Measurements from ENCODE around the gene GBX2.

- TF ChIP-seq, protein P1, sequence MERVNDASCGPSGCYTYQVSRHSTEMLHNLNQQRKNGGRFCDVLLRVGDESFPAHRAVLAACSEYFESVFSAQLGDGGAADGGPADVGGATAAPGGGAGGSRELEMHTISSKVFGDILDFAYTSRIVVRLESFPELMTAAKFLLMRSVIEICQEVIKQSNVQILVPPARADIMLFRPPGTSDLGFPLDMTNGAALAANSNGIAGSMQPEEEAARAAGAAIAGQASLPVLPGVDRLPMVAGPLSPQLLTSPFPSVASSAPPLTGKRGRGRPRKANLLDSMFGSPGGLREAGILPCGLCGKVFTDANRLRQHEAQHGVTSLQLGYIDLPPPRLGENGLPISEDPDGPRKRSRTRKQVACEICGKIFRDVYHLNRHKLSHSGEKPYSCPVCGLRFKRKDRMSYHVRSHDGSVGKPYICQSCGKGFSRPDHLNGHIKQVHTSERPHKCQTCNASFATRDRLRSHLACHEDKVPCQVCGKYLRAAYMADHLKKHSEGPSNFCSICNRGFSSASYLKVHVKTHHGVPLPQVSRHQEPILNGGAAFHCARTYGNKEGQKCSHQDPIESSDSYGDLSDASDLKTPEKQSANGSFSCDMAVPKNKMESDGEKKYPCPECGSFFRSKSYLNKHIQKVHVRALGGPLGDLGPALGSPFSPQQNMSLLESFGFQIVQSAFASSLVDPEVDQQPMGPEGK (CRISPR knock-in tag; IDR thresholded peaks at IDR 0.05; ENCODE audit: borderline replicate concordance), result no peak
- TF ChIP-seq ARNTL (CRISPR knock-in tag; IDR thresholded peaks at IDR 0.05; ENCODE audit: borderline replicate concordance, low read depth) (no peak), CSDC2 (CRISPR knock-in tag; IDR thresholded peaks at IDR 0.05) (no peak; the same call in 1 of the 2 replicates), SNAI2 (CRISPR knock-in tag; IDR thresholded peaks at IDR 0.05) (no peak), POU6F1 (CRISPR knock-in tag; IDR thresholded peaks at IDR 0.05; ENCODE audit: borderline replicate concordance, low read depth) (no peak), ZNF70 (CRISPR knock-in tag; IDR thresholded peaks at IDR 0.05) (no peak), CSRNP3 (CRISPR knock-in tag; IDR thresholded peaks at IDR 0.05) (no peak), ZFP30 (CRISPR knock-in tag; IDR thresholded peaks at IDR 0.05) (no peak), ZNF565 (CRISPR knock-in tag; conservative IDR thresholded peaks at IDR 0.05; ENCODE audit: low read depth) (no peak), ZFP3 (CRISPR knock-in tag; IDR thresholded peaks at IDR 0.05) (no peak), TCF4 (CRISPR knock-in tag; IDR thresholded peaks at IDR 0.05; ENCODE audit: borderline replicate concordance) (no peak)
Observed at GRCh38 chr2:236175548-236176150, 7.5 kb upstream of the GBX2 start.
